Ishikawa (cell line): Measurements from ENCODE around the gene RNF144B.

Experiments used
- CEBPB ChIP-seq: IDR thresholded peaks from 2 replicates; pipeline ENCODE4 v1.6.1; 2012
- CREB1 ChIP-seq: IDR thresholded peaks from 2 replicates; pipeline ENCODE4 v1.6.1; 2012; ENCODE audit warnings: low read depth
- EGR1 ChIP-seq: IDR thresholded peaks from 2 replicates; pipeline ENCODE4 v1.6.1; 2012
- EP300 ChIP-seq: IDR thresholded peaks from 2 replicates; pipeline ENCODE4 v1.6.1; 2012; ENCODE audit warnings: borderline replicate concordance
- FOXM1 ChIP-seq: IDR thresholded peaks from 2 replicates; pipeline ENCODE4 v1.6.1; 2012; ENCODE audit warnings: low read depth, borderline replicate concordance
- MAX ChIP-seq: IDR thresholded peaks from 2 replicates; pipeline ENCODE4 v1.6.1; 2012
- NFIC ChIP-seq: IDR thresholded peaks from 2 replicates; pipeline ENCODE4 v1.6.1; 2012
- RAD21 ChIP-seq: IDR thresholded peaks from 2 replicates; pipeline ENCODE4 v1.6.1; 2012; ENCODE audit warnings: low read depth
- TAF1 ChIP-seq: IDR thresholded peaks from 2 replicates; pipeline ENCODE4 v1.6.1; 2012; ENCODE audit warnings: low read depth, mild to moderate bottlenecking
- TCF12 ChIP-seq: IDR thresholded peaks from 2 replicates; pipeline ENCODE4 v1.6.1; 2012; ENCODE audit warnings: low read depth
- TEAD4 ChIP-seq: IDR thresholded peaks from 2 replicates; pipeline ENCODE4 v1.6.1; 2012
- YY1 ChIP-seq: IDR thresholded peaks from 2 replicates; pipeline ENCODE4 v1.6.1; 2012; ENCODE audit warnings: low read depth
- ZBTB7A ChIP-seq: IDR thresholded peaks from 2 replicates; pipeline ENCODE4 v1.6.1; 2012; ENCODE audit warnings: low read depth
- TF ChIP-seq, protein P1 (sequence below): IDR thresholded peaks from 2 replicates; pipeline ENCODE4 v1.6.1; 2012
- TF ChIP-seq, protein P2 (sequence below): IDR thresholded peaks from 2 replicates; pipeline ENCODE4 v1.6.1; 2012; ENCODE audit warnings: low read depth, mild to moderate bottlenecking

The RNF144B gene

DNA sequence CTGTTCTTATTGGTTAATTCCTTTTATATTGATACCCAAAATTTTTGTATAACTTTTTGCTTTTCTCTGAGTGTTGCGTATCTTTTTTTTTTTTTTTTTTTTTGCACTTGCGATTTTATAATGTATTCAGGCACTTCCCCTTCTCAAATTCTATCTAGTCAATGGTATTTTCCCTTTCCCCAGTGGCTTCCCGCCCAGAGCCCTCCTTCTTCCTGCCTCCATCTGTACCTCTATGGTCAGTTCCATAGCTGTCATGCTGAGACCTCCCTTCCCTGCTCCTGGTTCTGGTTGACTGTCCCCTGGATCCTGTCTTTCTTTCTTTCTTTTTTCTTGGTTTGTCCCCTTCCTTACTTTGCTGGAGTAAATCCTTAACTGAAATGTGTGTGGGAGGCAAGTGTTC lies 94.7 kb downstream of the RNF144B start:
- TF ChIP-seq CEBPB (no peak), CREB1 (no peak)

- TF ChIP-seq MAX, result no peak
Measured at GRCh38 chr6:18485660-18486435, 98.7 kb downstream of the RNF144B start.

DNA sequence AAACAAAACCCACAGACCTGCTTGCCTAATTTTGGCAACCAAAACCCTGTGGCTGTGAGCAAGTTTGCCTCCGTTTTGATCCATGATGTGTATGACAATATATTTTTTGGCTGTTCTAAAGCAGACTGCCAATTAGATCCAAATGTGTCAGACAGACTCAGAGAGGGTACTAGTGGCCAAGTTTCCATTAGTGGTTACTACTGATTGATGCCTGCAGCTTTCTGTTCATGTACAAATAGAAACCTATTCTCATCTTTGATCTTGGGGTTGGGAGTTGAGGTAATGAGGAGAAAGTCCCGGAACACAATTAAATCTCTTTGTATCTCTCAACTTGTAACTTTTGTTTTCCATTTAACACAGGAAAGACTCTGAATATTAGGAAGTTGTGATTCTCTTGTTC lies 100.9 kb downstream of the RNF144B start:
- TF ChIP-seq MAX, result no peak
- no peak for TF ChIP-seq TCF12
- no peak for TF ChIP-seq NFIC
- no peak for TF ChIP-seq EGR1
- no peak for TF ChIP-seq EP300
- TF ChIP-seq ZBTB7A, result no peak
- no peak for TF ChIP-seq CREB1
- TF ChIP-seq FOXM1, result no peak
- TF ChIP-seq TEAD4, result no peak
- TF ChIP-seq RAD21, result no peak
- TF ChIP-seq, protein P1, sequence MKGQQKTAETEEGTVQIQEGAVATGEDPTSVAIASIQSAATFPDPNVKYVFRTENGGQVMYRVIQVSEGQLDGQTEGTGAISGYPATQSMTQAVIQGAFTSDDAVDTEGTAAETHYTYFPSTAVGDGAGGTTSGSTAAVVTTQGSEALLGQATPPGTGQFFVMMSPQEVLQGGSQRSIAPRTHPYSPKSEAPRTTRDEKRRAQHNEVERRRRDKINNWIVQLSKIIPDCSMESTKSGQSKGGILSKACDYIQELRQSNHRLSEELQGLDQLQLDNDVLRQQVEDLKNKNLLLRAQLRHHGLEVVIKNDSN, result no peak
- TF ChIP-seq CEBPB, result no peak
- no peak for TF ChIP-seq TAF1
- no peak for TF ChIP-seq YY1
- TF ChIP-seq, protein P2, sequence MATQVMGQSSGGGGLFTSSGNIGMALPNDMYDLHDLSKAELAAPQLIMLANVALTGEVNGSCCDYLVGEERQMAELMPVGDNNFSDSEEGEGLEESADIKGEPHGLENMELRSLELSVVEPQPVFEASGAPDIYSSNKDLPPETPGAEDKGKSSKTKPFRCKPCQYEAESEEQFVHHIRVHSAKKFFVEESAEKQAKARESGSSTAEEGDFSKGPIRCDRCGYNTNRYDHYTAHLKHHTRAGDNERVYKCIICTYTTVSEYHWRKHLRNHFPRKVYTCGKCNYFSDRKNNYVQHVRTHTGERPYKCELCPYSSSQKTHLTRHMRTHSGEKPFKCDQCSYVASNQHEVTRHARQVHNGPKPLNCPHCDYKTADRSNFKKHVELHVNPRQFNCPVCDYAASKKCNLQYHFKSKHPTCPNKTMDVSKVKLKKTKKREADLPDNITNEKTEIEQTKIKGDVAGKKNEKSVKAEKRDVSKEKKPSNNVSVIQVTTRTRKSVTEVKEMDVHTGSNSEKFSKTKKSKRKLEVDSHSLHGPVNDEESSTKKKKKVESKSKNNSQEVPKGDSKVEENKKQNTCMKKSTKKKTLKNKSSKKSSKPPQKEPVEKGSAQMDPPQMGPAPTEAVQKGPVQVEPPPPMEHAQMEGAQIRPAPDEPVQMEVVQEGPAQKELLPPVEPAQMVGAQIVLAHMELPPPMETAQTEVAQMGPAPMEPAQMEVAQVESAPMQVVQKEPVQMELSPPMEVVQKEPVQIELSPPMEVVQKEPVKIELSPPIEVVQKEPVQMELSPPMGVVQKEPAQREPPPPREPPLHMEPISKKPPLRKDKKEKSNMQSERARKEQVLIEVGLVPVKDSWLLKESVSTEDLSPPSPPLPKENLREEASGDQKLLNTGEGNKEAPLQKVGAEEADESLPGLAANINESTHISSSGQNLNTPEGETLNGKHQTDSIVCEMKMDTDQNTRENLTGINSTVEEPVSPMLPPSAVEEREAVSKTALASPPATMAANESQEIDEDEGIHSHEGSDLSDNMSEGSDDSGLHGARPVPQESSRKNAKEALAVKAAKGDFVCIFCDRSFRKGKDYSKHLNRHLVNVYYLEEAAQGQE, result no peak

- TF ChIP-seq CREB1 (no peak), CEBPB (no peak), MAX (peak; percentile 35; the same call in 1 of the 2 replicates), TEAD4 (peak; percentile 79), ZBTB7A (no peak), EGR1 (no peak), YY1 (no peak), NFIC (peak; percentile 58), EP300 (peak; percentile 82), TAF1 (no peak), TCF12 (peak; percentile 77), FOXM1 (peak; percentile 39; the same call in 1 of the 2 replicates), RAD21 (no peak)
- TF ChIP-seq, protein P1, result peak; percentile 61
- TF ChIP-seq, protein P2, result no peak
Measured at GRCh38 chr6:18488526-18489270, 101.5 kb downstream of the RNF144B start.

GRCh38 chr6:18489335-18489734 lies 102.2 kb downstream of the RNF144B start:
- TF ChIP-seq TCF12, result no peak
- no peak for TF ChIP-seq ZBTB7A
- TF ChIP-seq MAX, result no peak
- no peak for TF ChIP-seq EP300
- TF ChIP-seq EGR1, result no peak
- TF ChIP-seq FOXM1, result no peak
- TF ChIP-seq YY1, result no peak
- no peak for TF ChIP-seq RAD21
- TF ChIP-seq CEBPB, result no peak
- no peak for TF ChIP-seq TEAD4
- TF ChIP-seq, protein P1, result no peak
- TF ChIP-seq, protein P2, result no peak
- no peak for TF ChIP-seq NFIC
- no peak for TF ChIP-seq TAF1
- TF ChIP-seq CREB1, result no peak
